Mucosa of descending colon (tissue), 3 donors: Measurements from ENCODE around the gene TREH. TPM values are rescaled to one million over a fixed set of nuclear protein-coding genes. Genes with fewer than 3 reads are reported as not detected.

Source experiments
- ATAC-seq: fragments of 200-7000 bp; cut with Tn5 transposase; one replicate; pipeline ENCODE4 v1.9.1; 2020; ENCODE audit warnings: mild to moderate bottlenecking, moderate library complexity
- DNase-seq, 3 donors: peaks; one replicate each; pipeline ENCODE4 v3.0.0-alpha.2; 2020
- H3K36me3 ChIP-seq: fragments of 200-600 bp; one replicate; pipeline ENCODE4 v1.8.0; 2021; ENCODE audit warnings: low read depth, mild to moderate bottlenecking
- H3K4me1 ChIP-seq: fragments of 200-600 bp; one replicate; pipeline ENCODE4 v1.8.0; 2021; ENCODE audit warnings: low read depth, mild to moderate bottlenecking
- H3K4me3 ChIP-seq: fragments of 200-600 bp; one replicate; pipeline ENCODE4 v1.8.0; 2021; ENCODE audit warnings: mild to moderate bottlenecking
- H3K9me3 ChIP-seq: fragments of 200-600 bp; one replicate; pipeline ENCODE4 v1.8.0; 2021; ENCODE audit warnings: mild to moderate bottlenecking
- intact Hi-C, 2 donors: fragments of 100-400 bp; cut with DNase I in 1 of 2; cut with micrococcal nuclease in 1 of 2; formaldehyde crosslinking; loops; one replicate each; pipeline versions ENCODE4 v1.11.0 to v1.11.1; 2022; cut with DNase I, micrococcal nuclease
- total RNA-seq, 3 donors: library from RNA; stranded (reverse); fragmentation: NEBNext Ultra II Directional in 2 of 3; extraction: Animal tissue kit (Norgen Biotek cat#: 25700) in 2 of 3; gene quantifications; one replicate each; pipeline versions ENCODE4 v1.2.1 to v1.2.4, GENCODE V29; 2021 to 2023
- TF ChIP-seq, protein P1 (sequence below): fragments of 200-600 bp; IDR thresholded peaks from one replicate; pipeline ENCODE4 v1.8.0; 2022; ENCODE audit warnings: antibody characterized with exemption, mild to moderate bottlenecking
- donor health status: DM: no; HTN: no; CAD: no; lungs with moderate emphysema.
- donor health status: DM: no; HTN: no; CAD: no.
- donor health status: DM: no; HTN: yes; CAD: no.

Gene TREH
- total RNA-seq, 3 donors from 2014 or later: 1.1 to 3.9 (median 2.2) TPM

DNA sequence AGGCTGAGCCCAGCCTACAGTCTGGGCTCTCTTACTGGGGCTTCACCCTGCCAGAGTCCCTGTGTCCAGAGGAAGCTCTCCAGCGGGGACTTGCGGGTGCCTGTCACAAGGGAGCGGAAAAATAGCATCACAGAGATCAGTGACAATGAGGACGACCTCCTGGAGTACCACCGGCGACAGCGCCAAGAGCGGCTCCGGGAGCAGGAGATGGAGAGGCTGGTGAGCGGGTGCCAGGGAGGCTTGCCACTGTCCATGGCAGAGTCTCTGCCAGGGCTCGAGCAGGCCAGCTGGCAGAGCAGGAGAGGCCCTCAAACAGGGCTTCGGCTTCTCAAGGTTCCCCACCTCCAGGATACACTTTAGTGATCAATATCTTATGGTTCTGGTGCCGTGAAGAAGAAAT lies 51.0 kb downstream of the TREH start:
- intact Hi-C loops: no loop called here
- H3K4me1 ChIP-seq: peaks cover 39% of the 10 kb centered on the region
- H3K9me3 ChIP-seq: no peaks in the 10 kb centered on the region
- H3K4me3 ChIP-seq: no peak overlapping the region
- H3K36me3 ChIP-seq: no peaks in the 10 kb centered on the region
- DNase-seq (no peak), ATAC-seq (no peak)
- TF ChIP-seq, protein P1, sequence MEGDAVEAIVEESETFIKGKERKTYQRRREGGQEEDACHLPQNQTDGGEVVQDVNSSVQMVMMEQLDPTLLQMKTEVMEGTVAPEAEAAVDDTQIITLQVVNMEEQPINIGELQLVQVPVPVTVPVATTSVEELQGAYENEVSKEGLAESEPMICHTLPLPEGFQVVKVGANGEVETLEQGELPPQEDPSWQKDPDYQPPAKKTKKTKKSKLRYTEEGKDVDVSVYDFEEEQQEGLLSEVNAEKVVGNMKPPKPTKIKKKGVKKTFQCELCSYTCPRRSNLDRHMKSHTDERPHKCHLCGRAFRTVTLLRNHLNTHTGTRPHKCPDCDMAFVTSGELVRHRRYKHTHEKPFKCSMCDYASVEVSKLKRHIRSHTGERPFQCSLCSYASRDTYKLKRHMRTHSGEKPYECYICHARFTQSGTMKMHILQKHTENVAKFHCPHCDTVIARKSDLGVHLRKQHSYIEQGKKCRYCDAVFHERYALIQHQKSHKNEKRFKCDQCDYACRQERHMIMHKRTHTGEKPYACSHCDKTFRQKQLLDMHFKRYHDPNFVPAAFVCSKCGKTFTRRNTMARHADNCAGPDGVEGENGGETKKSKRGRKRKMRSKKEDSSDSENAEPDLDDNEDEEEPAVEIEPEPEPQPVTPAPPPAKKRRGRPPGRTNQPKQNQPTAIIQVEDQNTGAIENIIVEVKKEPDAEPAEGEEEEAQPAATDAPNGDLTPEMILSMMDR: no peak

DNA sequence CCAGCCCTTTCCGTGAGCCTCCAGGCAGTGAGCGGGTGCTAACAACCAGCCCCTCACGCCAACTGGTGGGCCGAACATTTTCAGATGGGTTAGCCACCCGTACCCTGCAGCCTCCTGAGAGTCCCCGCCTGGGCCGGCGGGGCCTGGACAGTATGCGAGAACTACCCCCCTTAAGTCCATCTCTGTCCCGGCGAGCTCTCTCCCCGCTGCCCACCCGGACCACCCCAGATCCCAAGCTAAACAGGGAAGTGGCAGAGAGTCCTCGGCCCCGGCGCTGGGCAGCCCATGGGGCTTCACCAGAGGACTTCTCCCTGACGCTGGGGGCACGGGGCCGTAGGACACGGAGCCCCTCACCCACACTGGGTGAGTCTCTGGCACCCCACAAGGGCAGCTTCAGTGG lies 51.4 kb downstream of the TREH start:
- DNase-seq (no peak), ATAC-seq (no peak)
- H3K4me1 ChIP-seq: peaks cover 35% of the 10 kb centered on the region
- no peaks in the 10 kb centered on the region for H3K36me3 ChIP-seq
- intact Hi-C loops: no loop called here
- TF ChIP-seq, protein P1: no peak
- no peaks in the 10 kb centered on the region for H3K9me3 ChIP-seq
- H3K4me3 ChIP-seq: no peak overlapping the region

DNA sequence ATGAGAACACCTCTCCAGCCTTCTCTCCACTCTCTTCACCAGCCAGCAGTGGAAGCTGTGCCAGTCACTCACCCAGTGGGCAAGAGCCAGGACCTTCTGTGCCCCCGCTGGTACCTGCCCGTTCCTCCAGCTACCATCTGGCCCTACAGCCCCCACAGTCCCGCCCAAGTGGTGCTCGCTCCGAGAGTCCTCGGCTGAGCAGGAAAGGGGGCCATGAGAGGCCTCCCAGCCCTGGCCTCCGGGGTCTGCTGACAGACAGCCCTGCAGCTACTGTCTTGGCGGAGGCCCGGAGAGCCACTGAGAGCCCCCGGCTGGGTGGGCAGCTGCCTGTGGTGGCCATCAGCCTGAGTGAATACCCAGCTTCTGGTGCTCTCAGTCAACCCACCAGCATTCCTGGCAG lies 51.9 kb downstream of the TREH start:
- Histone ChIP-seq H3K36me3 (no peaks in the 10 kb centered on the region), H3K4me1 (peaks cover 30% of the 10 kb centered on the region), H3K4me3 (no peak overlapping the region), H3K9me3 (no peaks in the 10 kb centered on the region)
- DNase-seq (peak in 1 of 3 donors; percentile 27), ATAC-seq (no peak)
- intact Hi-C loops: no loop called here
- TF ChIP-seq, protein P1: no peak

DNA sequence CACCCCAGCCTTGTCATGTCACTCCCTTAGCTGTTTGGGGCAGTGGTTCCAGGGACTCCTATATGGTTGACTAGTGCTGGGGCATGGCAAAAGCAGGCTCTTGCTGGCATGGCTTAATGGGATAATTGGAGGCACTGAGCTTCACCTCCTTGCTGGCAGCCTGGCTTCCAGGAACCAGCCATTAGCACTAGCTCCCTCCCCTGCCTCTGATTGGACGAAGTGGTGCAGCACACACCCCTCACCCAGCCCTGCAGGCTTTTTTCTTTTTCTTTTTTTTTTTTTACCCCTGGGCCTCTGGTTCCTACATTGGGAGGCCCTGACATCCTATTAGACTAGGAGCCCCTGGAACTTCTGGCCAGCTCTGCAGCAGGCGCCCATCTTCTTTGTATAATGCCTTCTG lies 53.5 kb downstream of the TREH start:
- no peak overlapping the region for H3K4me3 ChIP-seq
- H3K36me3 ChIP-seq: no peaks in the 10 kb centered on the region
- intact Hi-C loops: no loop called here
- peaks cover 25% of the 10 kb centered on the region for H3K4me1 ChIP-seq
- H3K9me3 ChIP-seq: no peaks in the 10 kb centered on the region
- ATAC-seq (no peak), DNase-seq (peak in 2 of 3 donors; percentile 19 to 22)
- TF ChIP-seq, protein P1: no peak

DNA sequence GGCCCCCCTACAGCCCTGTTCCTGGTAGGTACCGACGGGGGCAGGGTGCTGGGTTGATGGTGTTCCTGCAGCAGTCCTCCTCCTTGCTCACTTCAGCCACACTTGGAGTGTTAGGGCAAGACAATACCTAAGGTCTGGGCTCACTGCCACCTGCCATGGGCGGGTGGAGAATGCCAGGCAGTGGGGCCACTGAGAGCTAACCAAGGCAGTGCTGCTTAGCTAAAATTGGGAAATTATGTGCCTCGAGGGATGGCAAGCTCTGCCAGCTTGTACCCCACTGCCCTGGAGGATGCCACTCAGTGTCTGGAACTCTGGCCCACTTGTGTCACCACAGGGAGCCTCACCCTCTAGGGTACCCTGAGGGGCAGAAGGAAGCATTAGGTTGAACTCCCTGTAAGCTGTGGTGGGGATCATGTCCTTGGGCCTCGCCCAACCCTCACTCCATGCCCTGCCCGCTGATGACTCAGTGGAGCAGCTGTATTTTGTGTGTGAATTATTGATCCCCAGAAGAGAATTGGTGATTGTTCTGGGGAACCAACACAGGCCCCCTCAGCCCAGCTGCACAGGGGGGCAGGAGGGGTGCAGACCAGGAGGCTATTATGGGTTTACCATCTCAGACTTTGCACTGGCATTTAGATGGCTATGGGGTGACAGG lies 54.3 kb downstream of the TREH start:
- H3K36me3 ChIP-seq: no peaks in the 10 kb centered on the region
- no peak overlapping the region for H3K4me3 ChIP-seq
- intact Hi-C loops: no loop called here
- ATAC-seq (no peak), DNase-seq (peak in 1 of 3 donors; percentile 37)
- no peaks in the 10 kb centered on the region for H3K9me3 ChIP-seq
- H3K4me1 ChIP-seq: peaks cover 24% of the 10 kb centered on the region
- TF ChIP-seq, protein P1: no peak

DNA sequence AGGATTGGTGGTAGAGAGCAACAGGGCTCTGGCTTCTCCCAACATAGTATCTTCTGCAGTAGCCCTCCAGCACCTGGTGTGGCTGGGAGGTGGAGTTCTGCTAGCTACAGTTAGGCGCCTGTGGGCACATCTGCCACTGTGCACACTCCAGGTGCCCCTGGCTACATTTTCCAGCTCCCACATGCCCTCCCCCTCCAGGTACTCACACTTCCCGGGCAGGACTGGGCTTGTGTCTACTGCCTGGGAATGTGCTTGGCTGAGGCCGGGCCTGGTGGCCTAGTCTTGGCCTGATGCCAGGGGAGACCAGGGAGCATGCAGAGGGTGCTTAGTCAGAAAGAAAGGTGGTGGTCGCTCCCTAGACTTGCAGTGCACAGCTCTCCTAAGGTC lies 56.2 kb downstream of the TREH start:
- Histone ChIP-seq H3K9me3 (no peaks in the 10 kb centered on the region), H3K36me3 (no peaks in the 10 kb centered on the region), H3K4me3 (no peak overlapping the region), H3K4me1 (peaks cover 12% of the 10 kb centered on the region)
- TF ChIP-seq, protein P1: no peak
- DNase-seq (peak in 1 of 3 donors; percentile 45), ATAC-seq (no peak)
- intact Hi-C loops: no loop called here
